Measurements from ENCODE around the gene CCDC13.

Gene CCDC13

DNA sequence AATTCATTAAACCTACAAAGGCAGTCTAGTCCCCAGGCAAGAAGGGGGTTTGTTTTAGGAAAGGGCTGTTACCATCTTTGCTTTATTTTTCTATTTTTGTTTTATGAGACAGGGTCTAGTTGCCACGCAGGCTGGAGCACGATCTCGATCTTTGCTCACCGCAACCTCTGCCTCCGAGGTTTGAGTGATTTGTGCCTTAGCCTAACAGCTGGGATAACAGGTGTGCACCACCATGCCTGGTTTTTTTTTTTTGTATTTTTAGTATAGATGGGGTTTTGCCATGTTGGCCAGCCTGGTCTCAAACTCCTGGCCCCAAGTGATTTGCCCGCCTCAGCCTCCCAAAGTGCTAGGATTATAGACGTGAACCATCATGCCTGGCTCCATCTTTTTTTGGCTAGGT lies 26.3 kb upstream of the CCDC13 start:
- no peak for DNase-seq

DNA sequence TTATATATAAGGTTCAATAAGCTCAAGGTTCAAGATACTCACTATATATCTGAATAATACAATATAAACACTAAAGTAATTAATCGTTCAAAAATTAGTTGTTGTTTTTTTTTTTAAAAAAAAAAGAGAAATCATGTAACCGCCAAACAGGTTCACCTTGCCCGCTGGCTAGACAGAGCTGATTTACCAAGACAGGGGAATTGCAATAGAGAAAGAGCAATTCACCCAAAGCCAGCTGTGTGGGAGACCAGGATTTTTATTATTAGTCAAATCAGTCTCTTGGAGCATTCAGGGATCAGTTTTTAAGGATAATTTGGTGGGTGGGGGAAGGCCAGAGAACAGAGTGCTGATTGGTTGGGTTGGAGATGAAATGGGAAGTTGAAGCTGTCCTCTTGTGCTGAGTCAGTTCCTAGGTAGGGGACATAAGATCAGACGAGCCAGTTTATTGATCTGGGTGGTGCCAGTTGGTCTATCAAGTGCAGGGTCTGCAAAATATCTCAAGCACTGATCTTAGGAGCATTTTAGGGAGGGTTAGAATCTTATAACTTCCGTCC lies 23.4 kb upstream of the CCDC13 start:
- no peak for DNase-seq

DNA sequence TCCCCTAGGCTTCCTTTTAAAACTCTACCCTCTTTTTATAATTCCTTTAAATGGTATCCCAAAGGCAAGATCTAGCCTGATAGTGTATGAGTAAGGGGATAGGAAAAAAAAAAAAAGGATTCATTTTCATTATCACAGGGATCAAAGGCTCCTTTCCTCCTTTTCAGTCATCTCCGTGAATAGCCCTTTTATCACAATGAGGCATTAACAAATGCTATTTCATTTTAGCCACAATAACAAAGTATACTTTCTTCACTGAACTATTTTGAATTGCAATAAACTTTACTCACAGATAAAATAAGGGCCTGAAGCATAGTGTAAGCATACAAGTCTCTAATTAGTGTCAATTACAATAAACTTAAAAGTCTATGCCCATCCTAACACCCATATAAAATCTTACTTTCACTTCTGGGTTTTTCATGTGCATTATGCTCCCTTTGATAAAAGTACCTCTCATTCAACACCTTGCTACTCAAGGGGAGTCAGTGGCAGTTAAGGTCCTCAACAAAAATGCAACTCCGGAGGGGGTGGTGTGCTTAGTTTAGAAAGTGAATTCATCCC lies 22.6 kb upstream of the CCDC13 start:
- no peak for DNase-seq

- DNase-seq: no peak
These were observed 17.7 kb upstream of the CCDC13 start for GRCh38 chr3:42790714-42791229.

- no peak for DNase-seq
These were observed 13.6 kb upstream of the CCDC13 start for GRCh38 chr3:42786631-42787030.

DNA sequence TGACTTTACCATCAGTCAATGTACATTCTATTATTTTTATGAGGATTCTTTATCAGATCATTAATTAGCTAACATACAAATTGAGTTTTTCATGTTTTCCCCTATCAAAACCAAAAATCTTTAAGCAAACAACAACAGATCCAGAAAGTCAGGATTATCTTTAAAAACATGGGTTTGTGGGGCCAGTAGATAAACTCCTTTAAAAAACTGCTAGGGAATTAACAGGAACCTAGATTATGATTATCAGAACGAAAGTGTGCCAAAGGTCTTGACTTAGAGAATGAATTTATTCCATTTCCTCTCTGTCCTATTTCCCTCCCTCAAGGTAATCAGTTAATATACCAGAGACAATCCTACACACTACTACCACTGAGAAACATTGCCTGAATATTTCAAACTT lies 13.2 kb upstream of the CCDC13 start:
- no peak for DNase-seq

DNA sequence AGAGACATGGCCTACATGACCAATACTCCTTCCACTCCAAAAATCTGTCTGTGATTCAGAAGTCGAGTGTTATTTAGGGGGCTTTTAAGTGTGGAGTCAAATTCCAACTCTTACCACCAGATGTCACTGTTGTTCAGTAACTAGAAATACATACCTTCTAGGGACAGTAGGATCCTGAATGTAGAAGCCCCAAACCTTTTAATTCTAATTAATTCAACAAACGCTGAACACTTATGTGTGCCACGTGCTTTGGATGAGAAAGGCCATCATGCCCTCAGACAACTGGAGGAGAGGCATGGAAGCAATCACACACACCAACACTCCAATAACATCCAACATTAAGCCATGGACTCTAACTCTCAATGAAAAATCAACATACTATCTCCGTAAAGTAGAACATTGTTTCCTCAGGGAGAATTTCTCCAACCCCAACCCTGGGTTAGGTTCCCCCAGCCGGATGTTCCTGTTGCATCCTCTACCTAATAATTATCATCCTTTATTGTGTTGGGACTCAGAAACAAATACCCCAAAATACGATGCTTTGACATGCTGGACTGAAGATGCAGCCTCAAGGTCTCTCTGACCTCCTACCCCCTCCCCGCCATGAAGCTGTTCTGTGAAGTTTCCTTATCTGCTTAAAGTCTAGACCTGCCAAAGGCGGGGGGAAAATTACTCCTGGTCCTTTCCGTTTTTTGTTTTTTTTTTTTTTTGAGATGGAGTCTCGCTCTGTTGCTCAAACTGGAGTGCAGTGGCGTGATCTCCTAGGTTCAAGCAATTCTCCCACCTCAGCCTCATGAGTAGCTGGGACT lies 8.0 kb upstream of the CCDC13 start:
- DNase-seq: peak in 1 of 2 donors; percentile 45

DNA sequence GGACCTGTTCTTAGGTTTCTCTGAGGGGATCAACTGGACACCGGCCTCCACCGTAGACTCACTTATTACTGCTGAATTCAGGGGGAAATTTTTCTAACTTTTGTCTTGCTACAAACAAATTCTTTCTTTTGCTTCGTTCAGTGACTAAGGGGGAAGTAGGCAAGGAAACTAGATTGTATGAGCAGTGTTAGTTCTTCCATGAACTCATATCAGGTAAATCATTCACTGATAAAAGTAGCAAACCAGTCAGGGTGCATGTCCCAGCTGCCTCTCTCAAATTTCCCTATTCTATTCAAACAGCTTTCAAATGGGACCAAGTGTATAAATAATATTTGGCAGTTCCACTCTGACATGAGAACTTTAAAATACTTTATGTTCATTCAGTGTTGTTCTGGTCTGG lies 7.3 kb upstream of the CCDC13 start:
- no peak for DNase-seq

- DNase-seq: no peak
These were observed 5.6 kb upstream of the CCDC13 start for GRCh38 chr3:42778644-42779043.

GRCh38 chr3:42773409-42773751 lies 327 bp upstream of the CCDC13 start:
- no peak for DNase-seq

DNA sequence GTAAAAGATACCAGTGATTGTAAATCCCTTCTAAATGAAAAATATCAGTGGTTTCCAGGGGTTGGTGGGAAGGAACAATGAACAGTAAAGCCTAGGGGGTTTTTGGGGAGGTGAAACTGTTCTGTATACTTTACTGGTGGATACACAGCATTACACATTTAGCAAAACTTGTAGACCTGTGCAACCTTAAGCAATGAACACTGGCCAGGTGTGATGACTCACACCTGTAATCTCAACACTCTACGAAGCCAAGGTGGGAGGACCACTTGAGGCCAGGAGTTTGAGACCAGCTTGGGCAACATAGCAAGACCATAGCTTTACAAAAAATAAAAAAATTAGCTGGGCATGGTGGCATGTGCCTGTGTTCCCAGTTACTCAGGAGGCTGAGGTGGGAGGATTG lies 1.8 kb downstream of the CCDC13 start:
- no peak for DNase-seq

DNA sequence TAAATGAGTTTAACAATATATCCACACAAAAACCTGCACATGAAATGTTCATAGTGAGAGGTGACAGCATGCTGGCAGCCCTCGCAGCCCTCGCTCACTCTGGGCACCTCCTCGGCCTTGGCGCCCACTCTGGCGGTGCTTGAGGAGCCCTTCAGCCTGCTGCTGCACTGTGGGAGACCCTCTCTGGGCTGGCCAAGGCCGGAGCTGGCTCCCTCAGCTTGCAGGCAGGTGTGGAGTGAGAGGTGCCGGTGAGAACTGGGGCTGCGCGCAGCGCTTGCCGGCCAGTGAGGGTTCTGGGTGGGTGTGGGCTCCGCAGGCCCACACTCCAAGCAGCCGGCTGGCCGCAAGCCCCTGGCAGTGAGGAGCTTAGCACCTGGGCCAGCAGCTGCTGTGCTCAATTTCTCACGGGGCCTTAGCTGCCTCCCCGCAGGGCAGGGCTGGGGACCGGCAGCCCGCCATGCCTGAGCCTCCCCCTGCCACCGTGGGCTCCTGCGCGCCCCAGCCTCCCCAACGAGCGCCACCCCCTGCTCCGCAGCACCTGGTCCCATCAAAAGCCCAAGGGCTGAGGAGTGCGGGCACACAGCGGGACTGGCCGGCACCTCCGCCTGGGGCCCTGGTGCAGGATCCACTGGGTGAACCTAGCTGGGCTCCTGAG lies 3.4 kb downstream of the CCDC13 start:
- DNase-seq: no peak

DNA sequence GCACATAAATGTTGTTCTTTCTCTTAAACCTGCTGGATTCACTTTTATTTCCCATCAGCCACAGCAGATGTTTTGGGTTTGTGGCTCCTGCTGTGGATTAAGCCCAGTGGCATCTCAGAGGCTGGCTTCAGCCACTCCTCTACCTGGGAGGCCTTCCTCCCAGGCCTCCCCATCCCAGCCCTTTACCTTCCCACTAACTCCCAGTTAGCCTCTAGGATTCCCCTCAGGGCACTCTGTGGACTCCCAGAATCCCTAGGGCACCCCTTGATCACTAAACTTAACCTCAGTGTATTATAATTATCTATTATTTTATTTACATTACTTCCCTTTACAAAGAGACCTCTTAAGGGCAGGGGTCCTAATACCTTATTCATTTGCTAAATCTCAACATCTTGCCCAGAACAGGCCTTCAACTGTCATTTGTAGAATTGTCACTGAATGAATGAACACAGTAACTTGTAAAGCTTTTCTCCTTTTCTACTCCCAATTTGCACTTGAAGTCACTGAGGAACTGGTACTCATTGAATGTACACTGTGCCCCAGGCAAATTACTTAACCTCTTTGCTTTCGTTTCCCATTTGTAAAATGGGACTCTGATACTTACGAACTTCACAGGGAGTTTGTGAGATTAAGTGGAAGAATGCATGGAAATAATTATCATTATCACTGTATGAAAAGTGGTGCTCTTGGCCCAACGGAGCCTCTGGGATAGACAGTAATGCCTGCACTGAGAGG lies 8.3 kb downstream of the CCDC13 start:
- DNase-seq: no peak

GRCh38 chr3:42764115-42764514 lies 8.9 kb downstream of the CCDC13 start:
- no peak for DNase-seq

GRCh38 chr3:42763021-42763420 lies 10.0 kb downstream of the CCDC13 start:
- DNase-seq: no peak

- peak in 1 of 2 donors; percentile 14 for DNase-seq
These were observed 10.9 kb downstream of the CCDC13 start for GRCh38 chr3:42762046-42762724.

DNA sequence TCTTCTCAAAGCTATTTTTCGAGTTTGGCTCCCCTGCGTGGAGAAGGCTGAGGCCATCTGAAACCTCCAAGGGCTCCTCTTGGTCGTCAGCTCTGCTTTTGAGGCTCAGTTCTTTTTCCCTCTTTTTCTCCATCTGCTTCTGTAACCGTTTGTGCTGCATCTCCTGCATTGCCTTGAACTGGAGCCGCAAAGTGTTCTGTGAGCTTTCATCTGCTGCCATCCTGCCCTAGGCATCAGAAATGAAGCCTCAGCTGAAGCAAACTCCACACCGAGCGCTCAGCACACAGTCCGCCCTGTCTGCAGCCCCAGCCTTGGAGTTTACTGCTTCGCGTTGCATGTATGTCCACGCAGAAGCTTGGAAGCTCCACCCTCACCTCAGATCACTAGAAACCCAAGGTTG lies 14.9 kb downstream of the CCDC13 start:
- DNase-seq: no peak

GRCh38 chr3:42756681-42757213 lies 16.3 kb downstream of the CCDC13 start:
- no peak for DNase-seq

DNA sequence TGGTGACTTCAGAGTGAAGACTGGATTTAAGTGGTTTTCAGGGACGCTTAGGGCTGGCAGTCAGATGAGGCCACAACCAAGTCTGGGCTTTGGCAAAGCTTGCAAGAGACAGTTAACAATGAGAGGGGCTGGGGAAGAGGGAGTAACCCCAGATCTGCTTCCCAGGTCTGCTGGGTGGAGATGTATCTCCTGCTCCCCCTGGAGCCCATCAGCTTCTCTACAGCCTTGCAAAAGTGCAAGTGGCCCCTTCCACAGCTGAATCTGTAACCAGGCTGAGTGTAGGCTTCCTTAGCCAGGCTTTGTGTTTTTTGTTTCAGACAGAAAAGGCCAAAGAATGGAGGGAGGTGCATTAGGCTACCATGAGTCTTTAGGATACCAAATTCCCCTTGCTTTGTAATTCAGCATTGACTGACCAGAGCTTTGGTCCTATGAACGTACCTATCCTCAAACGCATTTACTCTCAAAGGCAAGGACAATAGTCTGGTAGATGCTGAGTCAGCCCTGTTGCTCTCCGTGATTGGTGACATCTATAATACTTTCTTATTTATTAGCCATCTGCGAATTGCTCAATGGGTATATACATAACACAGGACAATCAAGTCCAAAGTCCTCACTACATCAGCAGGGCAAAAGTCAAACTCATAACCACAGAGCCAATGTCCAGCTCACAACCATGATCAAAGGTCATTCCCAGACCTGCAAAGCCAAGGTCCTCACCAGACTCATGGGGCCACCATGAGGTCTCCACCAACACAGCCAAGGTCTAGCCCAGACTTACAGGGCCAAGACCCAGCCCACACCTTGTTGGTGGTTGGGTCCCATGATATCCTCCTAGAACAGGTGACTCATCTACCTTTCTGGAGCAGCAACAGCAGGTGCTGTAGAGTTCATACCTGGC lies 17.1 kb downstream of the CCDC13 start:
- DNase-seq: peak in 1 of 2 donors; percentile 24

DNA sequence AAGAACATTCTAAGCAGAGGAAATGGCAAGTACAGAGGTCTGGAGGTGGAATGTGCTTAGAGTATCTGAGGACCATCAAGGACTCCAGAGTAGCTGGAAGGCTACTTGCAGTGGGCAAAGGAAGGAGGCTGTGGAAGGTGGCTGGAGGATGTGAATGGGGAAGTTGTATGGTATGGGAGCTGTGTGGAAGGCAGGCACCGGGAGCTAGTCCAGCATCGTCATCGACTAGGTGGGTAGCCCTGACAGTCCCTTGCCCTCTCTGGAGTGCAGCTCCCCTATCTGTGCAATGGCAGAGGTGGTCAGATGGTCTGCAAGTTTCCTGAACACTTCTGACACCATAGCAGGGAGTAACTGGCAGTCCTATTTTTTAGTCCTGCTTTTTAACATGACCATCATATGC lies 19.3 kb downstream of the CCDC13 start:
- no peak for DNase-seq

GRCh38 chr3:42752961-42753360 lies 20.1 kb downstream of the CCDC13 start:
- no peak for DNase-seq
